Left lung (tissue), 10 donors: ENCODE measurements around the gene MYRF. TPM values are rescaled to one million over a fixed set of nuclear protein-coding genes. Genes with fewer than 3 reads are reported as not detected.

ENCODE experiments used
- ATAC-seq: fragments of 200-7000 bp; cut with Tn5 transposase; one replicate; pipeline ENCODE4 v1.9.1; 2020; ENCODE audit warnings: moderate library complexity
- DNase-seq, 4 donors: peaks; one replicate each; pipeline ENCODE4 v3.0.0-alpha.2; 2013 to 2020
- H3K27ac ChIP-seq, 2 donors: fragments of 200-600 bp; sonication (generic) in 1 of 2; one replicate each; pipeline versions ENCODE4 v1.5.0 to v1.8.0; 2020 to 2021
- H3K27me3 ChIP-seq, 2 donors: fragments of 200-600 bp; sonication (generic) in 1 of 2; one replicate each; pipeline versions ENCODE4 v1.5.0 to v1.8.0; 2020 to 2021
- H3K36me3 ChIP-seq, 2 donors: fragments of 200-600 bp; sonication (generic) in 1 of 2; one replicate each; pipeline versions ENCODE4 v1.5.0 to v1.8.0; 2020 to 2021
- H3K4me1 ChIP-seq, 2 donors: fragments of 200-600 bp; one replicate each; pipeline ENCODE4 v1.8.0; 2021
- H3K4me3 ChIP-seq, 2 donors: fragments of 200-600 bp; sonication (generic) in 1 of 2; one replicate each; pipeline versions ENCODE4 v1.5.0 to v1.8.0; 2020 to 2021; ENCODE audit warnings: mild to moderate bottlenecking in 1 of 2
- H3K9me3 ChIP-seq, 2 donors: fragments of 200-600 bp; sonication (generic) in 1 of 2; one replicate each; pipeline versions ENCODE4 v1.5.0 to v1.8.0; 2020 to 2021
- intact Hi-C, 2 donors: fragments of 100-400 bp; cut with DNase I; formaldehyde crosslinking; loops; one replicate each; pipeline versions ENCODE4 v1.11.2 to v1.14.2; 2022
- polyA plus RNA-seq, 6 donors: library from polyadenylated mRNA; unstranded; fragments of 120-200 nt; gene quantifications; one replicate each; pipeline ENCODE4 v1.2.1, GENCODE V29; 2013; ENCODE audit not compliant: insufficient read length in 6 of 6
- total RNA-seq, 2 donors: library from RNA; stranded (reverse); fragmentation: NEBNext Ultra II Directional; extraction: Animal tissue kit (Norgen Biotek cat#: 25700); gene quantifications; one replicate each; pipeline ENCODE4 v1.2.1, GENCODE V29; 2021
- TF ChIP-seq, protein P1 (sequence below), 2 donors: fragments of 200-600 bp; sonication (generic) in 1 of 2; IDR thresholded peaks; one replicate each; pipeline versions ENCODE4 v1.5.0 to v1.8.0; 2021; ENCODE audit warnings: antibody characterized with exemption in 2 of 2
- donor health status: DM: no; HTN: yes; CAD: no.
- donor health status: DM: no; HTN: no; CAD: no.

MYRF gene
- total and polyA plus RNA-seq, 8 donors = 15.4 to 37.2 (median 29.9) TPM

DNA sequence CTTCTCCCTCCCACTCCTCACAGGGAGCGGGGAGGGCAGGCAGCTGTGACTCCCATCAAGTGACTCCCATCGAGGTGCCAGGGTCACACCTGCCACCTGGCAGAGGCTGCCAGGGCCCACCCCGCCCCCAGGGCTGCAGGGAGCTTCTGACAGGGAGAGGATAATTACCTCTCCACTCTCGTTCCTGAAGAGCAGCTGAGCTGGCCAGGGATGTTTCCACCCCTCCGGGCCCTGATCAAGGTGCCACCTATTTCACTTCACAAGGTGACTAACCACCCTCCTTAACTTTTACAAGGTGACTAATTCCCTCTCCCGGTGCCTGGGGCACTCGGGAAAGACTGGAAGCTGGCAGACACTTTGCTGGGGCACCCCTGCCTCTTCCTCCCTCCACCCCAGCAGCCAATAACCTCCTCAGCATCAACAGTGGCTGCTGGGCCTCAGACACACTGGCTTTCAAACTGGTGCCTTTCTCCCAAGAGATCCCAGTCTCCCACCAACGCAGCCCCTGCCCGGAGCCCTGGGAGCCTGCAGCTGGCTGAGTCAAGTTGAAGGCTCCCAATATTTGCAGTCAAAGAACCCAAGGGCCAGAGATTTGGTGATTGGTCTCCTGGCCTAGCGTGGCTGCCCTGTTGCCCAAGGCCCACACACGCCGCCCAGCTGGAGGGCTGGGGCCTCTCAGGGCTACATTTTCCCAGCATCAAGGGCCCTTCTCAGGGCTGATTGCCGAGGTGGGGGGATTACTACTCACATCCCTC is 22.0 kb upstream of the MYRF start:
- TF ChIP-seq, protein P1, sequence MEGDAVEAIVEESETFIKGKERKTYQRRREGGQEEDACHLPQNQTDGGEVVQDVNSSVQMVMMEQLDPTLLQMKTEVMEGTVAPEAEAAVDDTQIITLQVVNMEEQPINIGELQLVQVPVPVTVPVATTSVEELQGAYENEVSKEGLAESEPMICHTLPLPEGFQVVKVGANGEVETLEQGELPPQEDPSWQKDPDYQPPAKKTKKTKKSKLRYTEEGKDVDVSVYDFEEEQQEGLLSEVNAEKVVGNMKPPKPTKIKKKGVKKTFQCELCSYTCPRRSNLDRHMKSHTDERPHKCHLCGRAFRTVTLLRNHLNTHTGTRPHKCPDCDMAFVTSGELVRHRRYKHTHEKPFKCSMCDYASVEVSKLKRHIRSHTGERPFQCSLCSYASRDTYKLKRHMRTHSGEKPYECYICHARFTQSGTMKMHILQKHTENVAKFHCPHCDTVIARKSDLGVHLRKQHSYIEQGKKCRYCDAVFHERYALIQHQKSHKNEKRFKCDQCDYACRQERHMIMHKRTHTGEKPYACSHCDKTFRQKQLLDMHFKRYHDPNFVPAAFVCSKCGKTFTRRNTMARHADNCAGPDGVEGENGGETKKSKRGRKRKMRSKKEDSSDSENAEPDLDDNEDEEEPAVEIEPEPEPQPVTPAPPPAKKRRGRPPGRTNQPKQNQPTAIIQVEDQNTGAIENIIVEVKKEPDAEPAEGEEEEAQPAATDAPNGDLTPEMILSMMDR (IDR thresholded peaks at IDR 0.05) = no peak
- Histone ChIP-seq H3K27ac (peak overlapping the region in 1 of 2 donors; percentile 18), H3K4me1 (peaks cover 4% of the 10 kb centered on the region in 2 donors), H3K9me3 (no peaks in the 10 kb centered on the region), H3K4me3 (no peak overlapping the region), H3K36me3 (peaks cover 0 to 7% of the 10 kb centered on the region in 2 donors), H3K27me3 (no peaks in the 10 kb centered on the region)
- intact Hi-C loops = loop anchor here in 1 of 2 donors (5.0 kb wide), 1 partner anchor 48 kb away; the partner anchor contains the start of gene DAGLA
- ATAC-seq = peak; percentile 49
- peak in 2 of 4 donors; percentile 71 to 85 for DNase-seq

DNA sequence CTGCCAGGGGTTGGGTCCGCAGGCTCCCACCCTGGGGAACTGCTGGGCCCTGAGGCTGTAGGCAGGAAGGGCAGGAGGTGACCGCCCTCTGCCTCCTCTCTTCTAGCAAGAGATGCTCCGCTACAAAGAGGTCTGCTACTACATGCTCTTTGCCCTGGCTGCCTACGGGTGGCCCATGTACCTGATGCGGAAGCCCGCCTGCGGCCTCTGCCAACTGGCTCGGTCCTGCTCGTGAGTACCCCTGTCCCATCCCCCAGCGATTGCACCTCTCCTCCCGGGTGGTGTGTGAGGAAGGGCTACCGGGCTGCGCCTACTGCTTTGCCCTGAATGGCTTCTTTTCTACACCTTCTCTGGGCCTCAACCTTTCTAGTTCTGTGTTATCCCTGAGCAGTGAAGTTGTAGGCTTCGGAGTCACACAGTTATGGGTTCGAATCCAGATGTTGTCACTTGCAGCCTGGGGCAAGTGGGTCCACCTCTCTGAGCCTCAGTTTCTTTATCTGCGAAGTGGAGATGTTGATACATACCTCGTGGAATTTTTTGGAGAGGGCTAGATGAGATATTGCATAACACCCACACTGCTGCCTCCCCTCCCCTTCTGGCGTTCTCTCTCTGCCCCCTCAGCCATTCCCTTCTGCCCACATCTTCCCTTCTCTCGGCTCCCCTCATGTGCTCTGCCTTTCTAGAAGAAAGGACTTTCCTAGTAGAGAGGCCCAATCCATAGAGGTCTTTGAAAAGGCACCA is 21.1 kb upstream of the MYRF start:
- H3K27me3 ChIP-seq = no peaks in the 10 kb centered on the region
- no peak overlapping the region for H3K4me3 ChIP-seq
- intact Hi-C loops = loop anchor here in 1 of 2 donors (5.0 kb wide), 1 partner anchor 49 kb away; the partner anchor contains the start of gene DAGLA
- no peak overlapping the region for H3K27ac ChIP-seq
- peaks cover 4% of the 10 kb centered on the region in 2 donors for H3K4me1 ChIP-seq
- H3K9me3 ChIP-seq = no peaks in the 10 kb centered on the region
- DNase-seq = no peak
- TF ChIP-seq, protein P1 (IDR thresholded peaks at IDR 0.05) = no peak
- peaks cover 0 to 16% of the 10 kb centered on the region in 2 donors for H3K36me3 ChIP-seq
- ATAC-seq = no peak

DNA sequence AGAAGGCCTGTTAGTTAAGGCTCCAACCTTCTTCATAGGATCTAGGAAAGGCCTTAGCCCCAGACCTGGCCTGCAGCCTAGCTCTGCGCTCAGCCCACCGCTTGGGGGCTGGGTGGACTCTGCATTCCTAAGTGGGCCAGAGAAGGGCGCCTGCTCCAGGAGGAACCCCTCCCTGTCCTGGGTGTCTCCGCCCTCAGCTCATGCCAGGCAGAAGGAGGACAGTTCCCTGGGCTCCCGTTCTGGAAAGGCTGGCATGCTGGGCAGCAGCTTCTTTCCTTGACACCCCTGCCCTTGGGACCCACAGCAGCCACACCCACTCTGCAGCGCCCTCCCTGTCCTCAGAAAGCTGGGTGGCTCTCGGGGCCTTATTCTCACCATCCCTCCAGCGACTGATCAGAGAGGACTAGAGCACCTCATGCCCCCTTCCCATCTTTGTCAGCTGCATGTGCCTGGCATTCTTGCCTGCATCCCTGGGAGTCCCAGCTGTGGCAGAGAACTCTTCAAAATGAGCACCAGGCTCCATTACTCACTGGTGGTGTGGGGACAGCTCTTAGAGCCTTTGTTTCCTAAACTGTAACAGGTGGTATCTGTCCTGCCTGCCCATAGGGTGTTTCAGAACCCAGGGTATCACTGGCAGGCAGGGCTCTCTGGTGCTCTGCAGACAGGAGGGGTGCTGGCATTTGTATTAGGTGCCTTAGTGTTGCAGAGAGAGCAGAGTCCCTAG is 20.3 kb upstream of the MYRF start:
- Histone ChIP-seq H3K27me3 (no peaks in the 10 kb centered on the region), H3K4me3 (no peak overlapping the region), H3K9me3 (no peaks in the 10 kb centered on the region), H3K4me1 (peaks cover 4% of the 10 kb centered on the region in 2 donors), H3K27ac (no peak overlapping the region), H3K36me3 (peaks cover 0 to 19% of the 10 kb centered on the region in 2 donors)
- ATAC-seq (no peak), DNase-seq (no peak)
- TF ChIP-seq, protein P1 (IDR thresholded peaks at IDR 0.05) = no peak
- intact Hi-C loops = loop anchor here in 1 of 2 donors (5.0 kb wide), 1 partner anchor 50 kb away; the partner anchor contains the start of gene DAGLA

DNA sequence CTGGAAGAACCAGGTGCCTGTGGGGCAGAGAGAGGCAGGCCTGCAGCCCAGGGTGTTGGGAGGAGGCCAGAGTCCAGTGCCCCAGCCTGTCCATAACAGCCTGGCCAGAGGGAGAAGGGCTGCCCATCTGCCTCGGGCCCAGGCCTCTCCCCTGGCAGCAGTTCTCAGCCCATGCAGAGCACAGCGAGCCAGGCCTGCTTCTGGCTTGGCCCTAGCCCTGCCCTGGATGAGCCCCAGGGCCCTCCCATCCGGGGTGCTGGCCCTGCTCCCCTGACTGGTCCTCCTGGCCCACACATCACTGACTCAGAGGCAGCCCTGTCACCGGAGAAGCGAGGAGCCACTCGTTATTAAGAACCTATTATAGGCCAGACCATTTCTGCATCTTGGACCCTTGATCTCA is 19.7 kb upstream of the MYRF start:
- no peak overlapping the region for H3K4me3 ChIP-seq
- TF ChIP-seq, protein P1 (IDR thresholded peaks at IDR 0.05) = no peak
- ATAC-seq (no peak), DNase-seq (no peak)
- intact Hi-C loops = loop anchor here in 1 of 2 donors (5.0 kb wide), 1 partner anchor 50 kb away; the partner anchor contains the start of gene DAGLA
- no peak overlapping the region for H3K27ac ChIP-seq
- H3K4me1 ChIP-seq = peaks cover 4% of the 10 kb centered on the region in 2 donors
- no peaks in the 10 kb centered on the region for H3K27me3 ChIP-seq
- H3K9me3 ChIP-seq = no peaks in the 10 kb centered on the region
- H3K36me3 ChIP-seq = peaks cover 0 to 19% of the 10 kb centered on the region in 2 donors
